ACHN (cell line): ENCODE results near the gene ZNF10.
A peak's percentile ranks its signal among the peaks of the same experiment; 100 is the strongest.

Experiments used
- DNase-seq: peaks from one replicate; pipeline ENCODE4 v3.0.0-alpha.2; 2015
- in situ Hi-C: cut with HindIII; loops from 2 replicates; pipeline ENCODE4 v1.10.0; 2017; ENCODE audit warnings: low sequenced_read_pairs, low pct_ligation_motif_present, low pct_unique_long_range_greater_than_20kb

Gene ZNF10

GRCh38 chr12:133130038-133130807, at the start of gene ZNF10, which contains the start of gene ZNF891:
Gene ZNF10, plus strand, starts transcription at chr12:133130627. Its CDS starts 13,866 bp downstream, at chr12:133144493.
Gene ZNF891, minus strand, starts transcription at chr12:133130274. Its CDS starts 8,356 bp downstream, at chr12:133121918.
- peak; percentile 97 for DNase-seq
- in situ Hi-C loops = no loop called here

GRCh38 chr12:133081159-133081780, 49.2 kb upstream of the ZNF10 start:
- in situ Hi-C loops = no loop called here
- DNase-seq = no peak

GRCh38 chr12:133083345-133083744, 47.1 kb upstream of the ZNF10 start:
- in situ Hi-C loops = no loop called here
- no peak for DNase-seq

- DNase-seq = peak; percentile 18
Observed at GRCh38 chr12:133105620-133106019, 24.8 kb upstream of the ZNF10 start.

GRCh38 chr12:133106253-133106652, 24.2 kb upstream of the ZNF10 start:
- in situ Hi-C loops = no loop called here
- peak; percentile 37 for DNase-seq

More at GRCh38 chr12:133105620-133106019, 24.8 kb upstream of the ZNF10 start:
- in situ Hi-C loops = no loop called here

- in situ Hi-C loops = no loop called here
Observed at GRCh38 chr12:133107121-133107520, 23.3 kb upstream of the ZNF10 start.

GRCh38 chr12:133108150-133108549, 22.3 kb upstream of the ZNF10 start:
- DNase-seq = no peak
- in situ Hi-C loops = no loop called here

More at GRCh38 chr12:133107121-133107520, 23.3 kb upstream of the ZNF10 start:
- DNase-seq = no peak

- in situ Hi-C loops = no loop called here
- DNase-seq = peak; percentile 19
Observed at GRCh38 chr12:133120385-133121191, 9.8 kb upstream of the ZNF10 start.

- in situ Hi-C loops = no loop called here
- no peak for DNase-seq
Observed at GRCh38 chr12:133124674-133125073, 5.8 kb upstream of the ZNF10 start.

GRCh38 chr12:133129368-133130037, 924 bp upstream of the ZNF10 start:
- DNase-seq = peak; percentile 71
- in situ Hi-C loops = no loop called here

- in situ Hi-C loops = no loop called here
- DNase-seq = no peak
Observed at GRCh38 chr12:133130808-133131128, 341 bp downstream of the ZNF10 start.

- in situ Hi-C loops = no loop called here
Observed at GRCh38 chr12:133135747-133136146, 5.3 kb downstream of the ZNF10 start.

GRCh38 chr12:133145981-133146380, 15.6 kb downstream of the ZNF10 start:
- in situ Hi-C loops = no loop called here
- DNase-seq = no peak

More at GRCh38 chr12:133135747-133136146, 5.3 kb downstream of the ZNF10 start:
- no peak for DNase-seq

GRCh38 chr12:133156125-133156690, 25.8 kb downstream of the ZNF10 start:
- peak; percentile 8 for DNase-seq
- in situ Hi-C loops = no loop called here

GRCh38 chr12:133165776-133166175, 35.3 kb downstream of the ZNF10 start:
- in situ Hi-C loops = no loop called here
- DNase-seq = no peak

- in situ Hi-C loops = no loop called here
- no peak for DNase-seq
Observed at GRCh38 chr12:133172491-133172890, 42.1 kb downstream of the ZNF10 start.

- in situ Hi-C loops = no loop called here
- no peak for DNase-seq
Observed at GRCh38 chr12:133174901-133175300, 44.5 kb downstream of the ZNF10 start.

- in situ Hi-C loops = no loop called here
- no peak for DNase-seq
Observed at GRCh38 chr12:133180669-133181068, 50.2 kb downstream of the ZNF10 start.
